SU-DHL-6 (cell line): ENCODE data around the gene COL12A1.

Source experiments
- EZH2phosphoT487 ChIP-seq: fragments of 200-600 bp; sonication (generic), shearing (Covaris generic); conservative IDR thresholded peaks from 2 replicates; pipeline ENCODE4 v1.6.1; 2018; ENCODE audit warnings: mild to moderate bottlenecking, antibody characterized with exemption, low read length, moderate library complexity, mixed read lengths
- TF ChIP-seq, protein P1 (sequence below): fragments of 200-600 bp; sonication (generic); IDR thresholded peaks from one replicate; pipeline ENCODE4 v1.5.1; 2017; ENCODE audit warnings: antibody characterized with exemption, mild to moderate bottlenecking, low read length, moderate library complexity; ENCODE audit not compliant: insufficient read depth, poor library complexity, severe bottlenecking

- TF ChIP-seq, protein P1, sequence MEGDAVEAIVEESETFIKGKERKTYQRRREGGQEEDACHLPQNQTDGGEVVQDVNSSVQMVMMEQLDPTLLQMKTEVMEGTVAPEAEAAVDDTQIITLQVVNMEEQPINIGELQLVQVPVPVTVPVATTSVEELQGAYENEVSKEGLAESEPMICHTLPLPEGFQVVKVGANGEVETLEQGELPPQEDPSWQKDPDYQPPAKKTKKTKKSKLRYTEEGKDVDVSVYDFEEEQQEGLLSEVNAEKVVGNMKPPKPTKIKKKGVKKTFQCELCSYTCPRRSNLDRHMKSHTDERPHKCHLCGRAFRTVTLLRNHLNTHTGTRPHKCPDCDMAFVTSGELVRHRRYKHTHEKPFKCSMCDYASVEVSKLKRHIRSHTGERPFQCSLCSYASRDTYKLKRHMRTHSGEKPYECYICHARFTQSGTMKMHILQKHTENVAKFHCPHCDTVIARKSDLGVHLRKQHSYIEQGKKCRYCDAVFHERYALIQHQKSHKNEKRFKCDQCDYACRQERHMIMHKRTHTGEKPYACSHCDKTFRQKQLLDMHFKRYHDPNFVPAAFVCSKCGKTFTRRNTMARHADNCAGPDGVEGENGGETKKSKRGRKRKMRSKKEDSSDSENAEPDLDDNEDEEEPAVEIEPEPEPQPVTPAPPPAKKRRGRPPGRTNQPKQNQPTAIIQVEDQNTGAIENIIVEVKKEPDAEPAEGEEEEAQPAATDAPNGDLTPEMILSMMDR = no peak
- no peak for TF ChIP-seq EZH2phosphoT487
Observed at GRCh38 chr6:75049308-75049707, 156.5 kb downstream of the COL12A1 start.
